Body of pancreas (tissue), 4 donors: ENCODE results near the gene IDI1.

ENCODE experiments used
- POLR2A ChIP-seq, 3 donors: fragments of 450-650 bp; IDR thresholded peaks; one replicate each; pipeline ENCODE4 v1.6.1; 2016; ENCODE audit warnings: antibody characterized with exemption in 3 of 3, mild to moderate bottlenecking in 2 of 3
- TF ChIP-seq, protein P1 (sequence below), 7 experiments: fragments of 450-650 bp in 4 of 7; fragments of 200-600 bp in 3 of 7; sonication (generic) in 3 of 7; IDR thresholded peaks; one replicate each; pipeline ENCODE4 v1.5.1; 2016 to 2019; ENCODE audit warnings: antibody characterized with exemption in 7 of 7

DNA sequence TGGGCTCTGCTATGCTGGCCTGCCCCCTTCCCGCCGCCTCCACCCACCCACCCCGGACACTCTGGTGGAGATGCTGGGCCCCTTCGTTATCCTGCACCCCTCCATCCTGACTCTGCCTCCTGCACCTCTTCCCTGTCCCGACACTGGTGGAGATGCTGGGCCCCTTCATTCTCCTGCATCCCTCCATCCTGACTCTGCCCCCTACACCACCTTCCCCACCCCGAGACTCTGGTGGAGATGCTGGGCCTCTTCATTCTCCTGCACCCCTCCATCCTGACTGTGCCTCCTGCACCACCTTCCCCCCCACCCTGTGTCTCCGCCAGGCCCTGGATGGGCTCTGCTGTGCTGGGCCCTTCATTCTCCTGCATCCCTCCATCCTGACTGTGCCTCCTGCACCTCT, 38.2 kb downstream of the IDI1 start:
- TF ChIP-seq POLR2A (IDR thresholded peaks at IDR 0.05): no peak
- TF ChIP-seq, protein P1, sequence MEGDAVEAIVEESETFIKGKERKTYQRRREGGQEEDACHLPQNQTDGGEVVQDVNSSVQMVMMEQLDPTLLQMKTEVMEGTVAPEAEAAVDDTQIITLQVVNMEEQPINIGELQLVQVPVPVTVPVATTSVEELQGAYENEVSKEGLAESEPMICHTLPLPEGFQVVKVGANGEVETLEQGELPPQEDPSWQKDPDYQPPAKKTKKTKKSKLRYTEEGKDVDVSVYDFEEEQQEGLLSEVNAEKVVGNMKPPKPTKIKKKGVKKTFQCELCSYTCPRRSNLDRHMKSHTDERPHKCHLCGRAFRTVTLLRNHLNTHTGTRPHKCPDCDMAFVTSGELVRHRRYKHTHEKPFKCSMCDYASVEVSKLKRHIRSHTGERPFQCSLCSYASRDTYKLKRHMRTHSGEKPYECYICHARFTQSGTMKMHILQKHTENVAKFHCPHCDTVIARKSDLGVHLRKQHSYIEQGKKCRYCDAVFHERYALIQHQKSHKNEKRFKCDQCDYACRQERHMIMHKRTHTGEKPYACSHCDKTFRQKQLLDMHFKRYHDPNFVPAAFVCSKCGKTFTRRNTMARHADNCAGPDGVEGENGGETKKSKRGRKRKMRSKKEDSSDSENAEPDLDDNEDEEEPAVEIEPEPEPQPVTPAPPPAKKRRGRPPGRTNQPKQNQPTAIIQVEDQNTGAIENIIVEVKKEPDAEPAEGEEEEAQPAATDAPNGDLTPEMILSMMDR (IDR thresholded peaks at IDR 0.05): no peak
